ENCODE data around the gene ADGRD1. TPM values are rescaled to one million over a fixed set of nuclear protein-coding genes. Genes with fewer than 3 reads are reported as not detected.

ADGRD1 gene
- polyA plus RNA-seq, 4 donors, result 15.4 to 74.1 (median 18.7) TPM

GRCh38 chr12:131130311-131130911 is 176.7 kb downstream of the ADGRD1 start:
- no peak for DNase-seq (ENCODE audit: low read depth in 4 of 4, low spot score in 3 of 4)

- no peak for DNase-seq (ENCODE audit: low read depth in 4 of 4, low spot score in 3 of 4)
Measured at GRCh38 chr12:131131077-131131807, 177.5 kb downstream of the ADGRD1 start.

- no peak for DNase-seq (ENCODE audit: low read depth in 4 of 4, low spot score in 3 of 4)
Measured at GRCh38 chr12:131131808-131132117, 178.1 kb downstream of the ADGRD1 start.

- peak; percentile 50 to 65 (median 65) for DNase-seq (ENCODE audit: low read depth in 4 of 4, low spot score in 3 of 4)
Measured at GRCh38 chr12:131132118-131132892, 178.6 kb downstream of the ADGRD1 start.

- DNase-seq (ENCODE audit: low read depth in 4 of 4, low spot score in 3 of 4), result no peak
Measured at GRCh38 chr12:131133015-131133905, 179.6 kb downstream of the ADGRD1 start.

- DNase-seq (ENCODE audit: low read depth in 4 of 4, low spot score in 3 of 4), result no peak
Measured at GRCh38 chr12:131133994-131134393, 180.3 kb downstream of the ADGRD1 start.

- no peak for DNase-seq (ENCODE audit: low read depth in 4 of 4, low spot score in 3 of 4)
Measured at GRCh38 chr12:131134523-131135310, 181.0 kb downstream of the ADGRD1 start.

GRCh38 chr12:131135311-131135785 is 181.6 kb downstream of the ADGRD1 start:
- DNase-seq (ENCODE audit: low read depth in 4 of 4, low spot score in 3 of 4), result no peak

- DNase-seq (ENCODE audit: low read depth in 4 of 4, low spot score in 3 of 4), result no peak
Measured at GRCh38 chr12:131135786-131136538, 182.3 kb downstream of the ADGRD1 start.

GRCh38 chr12:131136539-131136872 is 182.8 kb downstream of the ADGRD1 start:
- no peak for DNase-seq (ENCODE audit: low read depth in 4 of 4, low spot score in 3 of 4)

- DNase-seq (ENCODE audit: low read depth in 4 of 4, low spot score in 3 of 4), result no peak
Measured at GRCh38 chr12:131137009-131137835, 183.5 kb downstream of the ADGRD1 start.

GRCh38 chr12:131137836-131138637 is 184.3 kb downstream of the ADGRD1 start:
- peak; percentile 43 to 76 (median 66) for DNase-seq (ENCODE audit: low read depth in 4 of 4, low spot score in 3 of 4)

GRCh38 chr12:131138638-131139362 is 185.1 kb downstream of the ADGRD1 start:
- DNase-seq (ENCODE audit: low read depth in 4 of 4, low spot score in 3 of 4), result no peak

GRCh38 chr12:131139363-131140068 is 185.8 kb downstream of the ADGRD1 start:
- no peak for DNase-seq (ENCODE audit: low read depth in 4 of 4, low spot score in 3 of 4)

GRCh38 chr12:131140069-131140435 is 186.3 kb downstream of the ADGRD1 start:
- no peak for DNase-seq (ENCODE audit: low read depth in 4 of 4, low spot score in 3 of 4)

GRCh38 chr12:131140697-131141096 is 187.0 kb downstream of the ADGRD1 start:
- DNase-seq (ENCODE audit: low read depth in 4 of 4, low spot score in 3 of 4), result no peak

All from left renal pelvis (tissue), 4 donors.